Measurements from ENCODE around the gene HNRNPA3. TPM values are rescaled to one million over a fixed set of nuclear protein-coding genes. Genes with fewer than 3 reads are reported as not detected.
"Not testable (repeated sequence)": the region's sequence is repeated elsewhere in the genome, so short reads cannot be mapped to it uniquely, and the experiment has no call there.

The HNRNPA3 gene
- total RNA-seq, 2 experiments from 2014 or later: 309 to 312 TPM

DNA sequence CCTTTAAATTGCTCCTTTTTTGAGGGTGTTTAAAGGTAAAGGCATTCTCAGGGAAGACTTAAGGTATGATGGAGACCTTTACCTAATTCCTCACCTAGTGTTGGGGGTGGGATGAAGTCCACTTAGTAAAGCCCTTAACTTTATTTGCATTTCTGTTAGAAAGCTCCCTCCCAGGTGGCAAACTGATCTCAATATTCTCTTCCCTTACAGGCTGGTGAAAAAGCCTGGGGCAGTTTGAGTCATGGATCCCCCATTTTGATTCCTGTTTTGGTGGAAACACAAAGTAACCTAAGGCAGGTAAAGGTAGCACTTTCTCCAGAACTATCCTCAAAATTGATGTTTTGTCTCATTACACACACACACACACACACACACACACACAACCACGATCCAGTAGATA is 33.8 kb upstream of the HNRNPA3 start:
- no peak for DNase-seq
- no peak overlapping the region for H3K27ac Mint-ChIP-seq
- H3K4me3 Mint-ChIP-seq: no peak overlapping the region
- H3K36me3 Mint-ChIP-seq (ENCODE audit: low read depth): no peaks in the 10 kb centered on the region
- H3K9me3 Mint-ChIP-seq: no peaks in the 10 kb centered on the region
- H3K4me1 Mint-ChIP-seq: no peaks in the 10 kb centered on the region
- peaks cover 19% of the 10 kb centered on the region for H3K27me3 Mint-ChIP-seq
- ChIA-PET POLR2A (no interaction called here), CTCF (no interaction called here)

DNA sequence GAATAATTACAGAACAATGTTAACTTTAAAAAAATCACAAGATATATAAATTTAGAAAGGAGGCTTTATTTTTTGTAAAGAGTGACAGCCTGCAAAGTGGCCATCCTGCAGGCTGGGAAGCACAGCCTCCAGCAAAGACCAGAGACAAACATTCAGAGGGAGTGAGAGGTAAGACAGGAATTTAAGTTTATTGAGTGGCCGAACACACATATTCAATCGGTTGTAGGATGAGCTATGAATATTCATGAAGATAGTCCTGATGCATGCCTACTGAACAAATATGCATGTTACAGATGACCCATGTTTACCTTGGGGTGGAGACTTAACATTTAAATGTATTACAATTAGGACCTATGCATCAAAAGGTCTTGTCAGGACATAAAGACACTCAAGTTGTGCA is 33.4 kb upstream of the HNRNPA3 start:
- H3K9me3 Mint-ChIP-seq: no peaks in the 10 kb centered on the region
- ChIA-PET POLR2A (no interaction called here), CTCF (interaction anchor here (0.6 kb wide), 1 partner anchor 30 kb away, joined by 3 read pairs; no protein-coding TSS in a partner anchor)
- no peaks in the 10 kb centered on the region for H3K4me1 Mint-ChIP-seq
- H3K27me3 Mint-ChIP-seq: peaks cover 20% of the 10 kb centered on the region
- no peak overlapping the region for H3K4me3 Mint-ChIP-seq
- DNase-seq: no peak
- no peak overlapping the region for H3K27ac Mint-ChIP-seq
- no peaks in the 10 kb centered on the region for H3K36me3 Mint-ChIP-seq (ENCODE audit: low read depth)

DNA sequence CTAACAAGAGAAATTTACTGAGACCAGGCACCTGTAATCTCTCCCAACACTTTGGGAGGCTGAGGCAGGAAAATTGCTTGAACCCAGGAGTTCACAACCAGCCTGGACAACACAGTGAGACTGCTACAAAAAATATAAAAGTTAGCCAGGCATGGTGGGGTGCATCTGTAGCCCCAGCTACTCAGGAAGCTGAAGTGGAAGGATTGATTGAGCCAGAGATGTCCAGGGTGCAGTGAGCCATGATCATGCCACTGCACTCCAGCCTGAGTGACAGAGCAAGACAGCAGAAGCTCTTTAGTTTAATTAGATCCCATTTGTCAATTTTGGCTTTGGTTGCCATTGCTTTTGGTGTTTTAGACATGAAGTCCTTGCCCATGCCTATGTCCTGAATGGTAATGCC is 32.9 kb upstream of the HNRNPA3 start:
- H3K4me3 Mint-ChIP-seq; H3K4me1 Mint-ChIP-seq; H3K27ac Mint-ChIP-seq; H3K36me3 Mint-ChIP-seq (ENCODE audit: low read depth); POLR2A ChIA-PET; H3K9me3 Mint-ChIP-seq; DNase-seq: not testable (repeated sequence)
- CTCF ChIA-PET: interaction anchor here (0.6 kb wide), 1 partner anchor 31 kb away, joined by 3 read pairs; no protein-coding TSS in a partner anchor
- peaks cover 22% of the 10 kb centered on the region for H3K27me3 Mint-ChIP-seq

DNA sequence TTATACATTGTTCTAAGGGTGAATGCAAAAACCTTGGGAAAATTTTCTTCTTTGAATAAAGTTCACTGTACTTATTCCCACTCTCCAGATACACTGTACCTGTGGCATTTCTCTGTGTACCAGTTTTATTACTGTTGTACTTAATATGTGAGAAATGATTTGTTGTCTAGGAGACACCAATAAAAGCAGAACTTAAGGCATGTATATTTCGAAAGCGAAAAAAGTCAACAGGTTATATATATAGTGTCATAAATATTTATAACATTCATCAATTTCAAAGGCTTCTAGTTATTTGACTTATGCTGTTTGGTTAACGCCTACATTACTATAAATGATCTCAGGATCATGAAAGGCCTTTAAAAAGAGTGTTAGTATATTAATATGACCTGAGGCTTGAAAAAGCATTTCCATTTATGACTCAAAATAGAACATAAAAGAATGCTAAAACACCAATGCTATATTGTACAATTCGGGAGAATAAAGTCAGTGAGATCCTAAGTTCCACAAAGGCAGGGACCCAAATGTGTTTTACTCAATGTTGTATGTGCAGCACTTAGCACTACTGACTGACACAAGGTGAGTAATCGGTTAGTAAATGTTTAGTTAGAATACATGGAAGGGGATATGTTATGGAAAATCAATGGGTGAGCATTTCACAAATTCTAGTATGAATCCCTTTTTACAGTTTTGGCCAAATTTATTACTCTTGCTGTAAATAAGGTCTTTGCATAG is 32.2 kb upstream of the HNRNPA3 start:
- no peak overlapping the region for H3K4me3 Mint-ChIP-seq
- no peaks in the 10 kb centered on the region for H3K4me1 Mint-ChIP-seq
- H3K27ac Mint-ChIP-seq: no peak overlapping the region
- no peak for DNase-seq
- POLR2A ChIA-PET: no interaction called here
- peaks cover 23% of the 10 kb centered on the region for H3K27me3 Mint-ChIP-seq
- CTCF ChIA-PET: no interaction called here
- no peaks in the 10 kb centered on the region for H3K36me3 Mint-ChIP-seq (ENCODE audit: low read depth)
- H3K9me3 Mint-ChIP-seq: no peaks in the 10 kb centered on the region

DNA sequence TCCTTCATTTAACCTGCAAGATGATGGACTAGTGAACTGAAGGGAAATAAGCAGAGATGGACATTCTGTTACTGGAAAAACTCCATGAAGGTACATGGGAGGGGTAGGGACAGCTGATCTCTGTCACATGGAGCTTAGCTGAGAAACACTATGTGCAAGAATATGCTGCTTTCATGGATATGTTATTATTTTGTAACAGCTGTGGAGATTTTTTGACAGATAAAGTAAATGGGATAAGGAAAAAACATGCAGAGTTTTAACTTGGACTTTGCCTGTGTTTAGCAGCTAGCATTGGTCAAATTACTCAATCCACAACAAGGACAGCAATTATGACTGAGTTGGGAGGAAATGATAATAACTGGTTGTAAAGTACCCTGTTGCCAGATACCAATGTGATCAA is 28.7 kb upstream of the HNRNPA3 start:
- peaks cover 19% of the 10 kb centered on the region for H3K27me3 Mint-ChIP-seq
- DNase-seq: no peak
- no peaks in the 10 kb centered on the region for H3K4me1 Mint-ChIP-seq
- H3K36me3 Mint-ChIP-seq (ENCODE audit: low read depth): no peaks in the 10 kb centered on the region
- CTCF ChIA-PET: interaction anchor here (1.3 to 5.8 kb wide), 2 partner anchors 14 to 19 kb away, joined by 4 to 24 read pairs; no protein-coding TSS in a partner anchor
- H3K9me3 Mint-ChIP-seq: no peaks in the 10 kb centered on the region
- POLR2A ChIA-PET: no interaction called here
- H3K4me3 Mint-ChIP-seq: no peak overlapping the region
- H3K27ac Mint-ChIP-seq: no peak overlapping the region

DNA sequence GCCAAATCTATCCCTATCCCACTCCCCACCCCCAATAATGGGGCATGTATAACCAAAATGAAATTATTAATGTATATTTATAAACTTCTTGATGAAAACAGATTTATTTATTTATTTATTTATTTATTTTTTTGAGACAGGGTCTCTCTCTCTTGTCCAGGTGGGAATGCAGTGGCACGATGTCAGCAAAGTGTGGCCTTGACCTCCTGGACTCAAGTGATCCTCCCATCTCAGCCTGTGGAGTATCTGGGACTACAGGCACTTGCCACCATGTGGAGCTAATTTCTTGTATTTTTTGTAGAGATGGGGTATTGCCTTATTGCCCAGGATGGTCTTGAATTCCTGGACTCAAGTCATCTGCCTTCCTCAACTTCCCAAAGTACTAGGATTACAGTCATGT is 28.0 kb upstream of the HNRNPA3 start:
- ChIA-PET POLR2A (interaction anchor here (0.7 kb wide), 1 partner anchor 175 kb away, joined by 3 read pairs; no protein-coding TSS in a partner anchor), CTCF (interaction anchor here (1.3 to 5.8 kb wide), 4 partner anchors 14 to 108 kb away, joined by 3 to 24 read pairs (median 9); no protein-coding TSS in a partner anchor)
- Mint-ChIP-seq H3K27me3 (peaks cover 19% of the 10 kb centered on the region), H3K4me3 (no peak overlapping the region), H3K36me3 (ENCODE audit: low read depth) (no peaks in the 10 kb centered on the region), H3K4me1 (no peaks in the 10 kb centered on the region), H3K9me3 (no peaks in the 10 kb centered on the region), H3K27ac (no peak overlapping the region)
- DNase-seq: no peak

DNA sequence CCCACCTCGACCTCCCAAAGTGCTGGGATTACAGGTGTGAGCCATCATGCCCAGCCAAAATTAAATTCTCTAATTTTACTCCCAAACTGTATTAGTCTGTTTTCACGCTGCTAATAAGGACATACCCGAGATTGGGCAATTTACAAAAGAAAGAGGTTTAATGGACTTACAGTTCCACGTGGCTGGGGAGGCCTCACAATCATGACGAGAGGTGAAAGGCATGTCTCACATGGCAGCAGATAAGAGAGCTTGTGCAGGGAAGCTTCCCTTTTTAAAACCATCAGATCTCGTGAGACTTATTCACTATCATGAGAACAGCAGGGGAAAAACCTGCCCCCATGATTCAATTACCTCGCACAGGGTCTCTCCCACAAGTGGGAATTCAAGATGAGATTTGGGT is 26.6 kb upstream of the HNRNPA3 start:
- DNase-seq; H3K9me3 Mint-ChIP-seq; H3K4me3 Mint-ChIP-seq; H3K4me1 Mint-ChIP-seq; H3K36me3 Mint-ChIP-seq (ENCODE audit: low read depth); H3K27ac Mint-ChIP-seq; POLR2A ChIA-PET: not testable (repeated sequence)
- CTCF ChIA-PET: interaction anchor here (0.9 to 5.8 kb wide), 4 partner anchors 12 to 106 kb away, joined by 3 to 24 read pairs (median 10); no protein-coding TSS in a partner anchor
- peaks cover 16% of the 10 kb centered on the region for H3K27me3 Mint-ChIP-seq

DNA sequence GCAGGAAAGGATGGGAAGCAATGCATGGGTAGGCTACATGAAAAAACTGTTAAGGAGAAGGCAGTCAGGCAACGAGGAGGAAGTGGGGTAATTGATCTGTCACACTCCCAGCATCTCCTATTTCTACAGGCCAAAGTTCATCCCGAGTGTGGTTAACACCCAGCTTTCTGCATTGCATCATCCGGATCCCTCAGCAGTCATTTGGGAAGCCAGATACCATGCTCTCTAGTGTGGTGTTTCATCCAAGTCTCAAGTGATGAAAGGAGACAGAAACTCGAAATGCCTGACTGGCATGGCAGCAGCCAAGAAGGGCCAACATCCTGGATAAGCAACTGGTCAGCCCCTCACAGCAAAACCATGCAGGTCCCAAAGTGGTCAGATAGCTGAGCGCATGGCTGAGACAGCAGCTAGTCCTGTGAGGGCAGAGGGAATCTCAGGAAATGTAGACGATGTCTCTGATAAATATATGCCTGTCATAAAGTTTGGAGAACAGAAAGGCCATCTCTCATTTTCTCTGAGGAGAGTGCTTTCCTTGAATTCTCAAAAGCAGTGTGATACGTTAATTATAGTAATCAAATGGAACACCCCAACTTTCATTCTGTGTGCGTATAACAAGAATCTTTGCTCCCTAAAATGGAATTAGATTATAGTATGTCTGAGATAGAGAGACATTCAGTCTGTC is 24.8 kb upstream of the HNRNPA3 start:
- no peak for DNase-seq
- POLR2A ChIA-PET: no interaction called here
- Mint-ChIP-seq H3K4me1 (peaks cover 2% of the 10 kb centered on the region), H3K4me3 (no peak overlapping the region), H3K27me3 (peaks cover 11% of the 10 kb centered on the region), H3K36me3 (ENCODE audit: low read depth) (no peaks in the 10 kb centered on the region), H3K9me3 (no peaks in the 10 kb centered on the region), H3K27ac (no peak overlapping the region)
- CTCF ChIA-PET: no interaction called here

DNA sequence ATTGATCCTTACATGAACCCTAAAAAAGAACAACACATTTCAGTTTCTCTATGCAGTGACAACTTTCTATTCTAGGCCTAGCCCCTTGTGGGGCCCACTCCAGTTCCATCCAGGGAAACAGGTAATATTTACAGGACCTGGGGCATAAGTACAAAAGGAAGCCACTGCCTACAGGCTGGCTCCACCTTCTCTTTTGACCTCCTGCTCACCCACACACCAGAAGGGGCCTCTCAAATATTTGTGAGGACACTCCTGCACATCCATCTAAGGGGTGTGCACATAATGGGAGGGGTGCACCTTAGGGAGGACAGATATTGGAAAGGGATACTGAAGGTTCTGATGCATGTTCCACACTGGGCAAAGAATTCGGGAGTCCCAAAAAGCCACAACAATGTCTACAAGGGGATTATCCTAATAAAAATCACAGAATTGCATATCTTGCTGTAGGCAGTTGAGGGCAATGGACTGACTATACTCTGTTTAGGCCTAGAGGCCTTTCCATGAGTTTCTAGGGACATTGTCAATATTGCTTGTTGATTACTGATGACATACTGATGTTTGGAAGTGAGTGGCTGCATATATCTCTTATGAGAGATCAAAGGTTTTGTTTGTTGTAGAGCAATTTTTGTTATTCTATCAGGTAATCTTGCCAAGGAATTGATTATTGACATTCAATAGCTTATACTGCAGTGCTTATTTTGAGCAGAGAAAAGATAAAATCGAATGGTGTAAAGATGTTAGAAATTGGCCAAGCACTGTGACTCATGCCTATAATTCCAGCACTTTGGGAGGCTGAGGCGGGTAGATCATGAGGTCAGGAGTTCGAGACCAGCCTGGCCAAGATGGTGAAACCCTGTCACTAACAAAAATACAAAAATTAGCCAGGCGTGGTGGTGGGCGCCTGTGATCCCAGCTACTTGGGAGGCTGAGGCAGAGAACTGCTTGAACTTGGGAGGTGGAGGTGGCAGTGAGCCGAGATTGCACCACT is 23.8 kb upstream of the HNRNPA3 start:
- Mint-ChIP-seq H3K27me3 (peaks cover 5% of the 10 kb centered on the region), H3K9me3 (no peaks in the 10 kb centered on the region), H3K4me3 (no peak overlapping the region), H3K27ac (no peak overlapping the region), H3K4me1 (peaks cover 7% of the 10 kb centered on the region), H3K36me3 (ENCODE audit: low read depth) (no peaks in the 10 kb centered on the region)
- ChIA-PET CTCF (interaction anchor here (1.1 kb wide), 1 partner anchor 24 kb away, joined by 4 read pairs; no protein-coding TSS in a partner anchor), POLR2A (no interaction called here)
- no peak for DNase-seq

DNA sequence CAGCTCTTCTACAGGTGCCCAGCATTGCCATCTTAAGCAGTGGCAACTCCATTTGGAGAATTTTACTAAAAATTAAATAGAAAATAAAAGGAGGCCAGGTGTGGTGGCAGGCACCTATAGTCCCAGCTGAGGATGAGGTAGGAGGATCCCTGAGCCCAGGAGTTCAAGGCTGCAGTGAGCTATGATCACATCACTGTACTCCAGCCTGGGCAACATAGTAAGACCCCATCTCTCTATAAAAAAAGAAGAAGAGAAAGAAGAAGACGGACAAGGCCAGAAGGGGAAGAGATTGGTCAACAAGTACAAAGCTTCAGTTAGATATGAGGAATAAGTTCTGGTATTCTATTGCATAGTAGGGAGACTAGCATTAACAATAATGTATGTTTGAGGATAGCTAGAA is 21.7 kb upstream of the HNRNPA3 start:
- POLR2A ChIA-PET: interaction anchor here (1.3 kb wide), 1 partner anchor 21 kb away, joined by 4 read pairs; the partner anchor contains the start of gene HNRNPA3
- no peaks in the 10 kb centered on the region for H3K9me3 Mint-ChIP-seq

DNA sequence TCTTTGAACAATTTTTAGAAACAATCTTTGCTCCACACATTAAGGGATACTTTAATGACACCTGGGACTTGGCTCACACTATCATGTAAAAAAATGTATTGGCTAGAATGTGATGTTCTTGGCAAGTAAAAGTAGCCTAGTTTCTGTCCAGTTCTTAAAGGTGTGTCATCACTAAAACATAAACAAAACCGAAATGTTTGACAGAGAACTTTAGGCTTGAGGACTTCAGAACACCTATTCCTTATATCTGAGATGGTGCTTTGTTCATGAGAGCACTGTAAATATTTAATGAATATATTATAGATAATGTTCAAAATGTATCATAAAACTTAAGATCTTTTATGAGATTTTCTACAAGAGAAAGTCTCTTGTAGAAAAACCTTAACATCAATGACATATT is 19.8 kb upstream of the HNRNPA3 start:
- ChIA-PET CTCF (no interaction called here), POLR2A (no interaction called here)
- H3K27me3 Mint-ChIP-seq: no peaks in the 10 kb centered on the region
- no peak overlapping the region for H3K4me3 Mint-ChIP-seq
- no peak for DNase-seq
- no peak overlapping the region for H3K27ac Mint-ChIP-seq
- H3K9me3 Mint-ChIP-seq: no peaks in the 10 kb centered on the region
- H3K4me1 Mint-ChIP-seq: peaks cover 12% of the 10 kb centered on the region
- H3K36me3 Mint-ChIP-seq (ENCODE audit: low read depth): no peaks in the 10 kb centered on the region

More for the DNA sequence above, 21.7 kb upstream of the HNRNPA3 start:
- no peak for DNase-seq
- no peaks in the 10 kb centered on the region for H3K27me3 Mint-ChIP-seq
- H3K4me1 Mint-ChIP-seq: peaks cover 12% of the 10 kb centered on the region
- CTCF ChIA-PET: interaction anchor here (0.9 kb wide), 1 partner anchor 25 kb away, joined by 3 read pairs; no protein-coding TSS in a partner anchor
- H3K4me3 Mint-ChIP-seq: no peak overlapping the region
- H3K27ac Mint-ChIP-seq: no peak overlapping the region
- H3K36me3 Mint-ChIP-seq (ENCODE audit: low read depth): no peaks in the 10 kb centered on the region

DNA sequence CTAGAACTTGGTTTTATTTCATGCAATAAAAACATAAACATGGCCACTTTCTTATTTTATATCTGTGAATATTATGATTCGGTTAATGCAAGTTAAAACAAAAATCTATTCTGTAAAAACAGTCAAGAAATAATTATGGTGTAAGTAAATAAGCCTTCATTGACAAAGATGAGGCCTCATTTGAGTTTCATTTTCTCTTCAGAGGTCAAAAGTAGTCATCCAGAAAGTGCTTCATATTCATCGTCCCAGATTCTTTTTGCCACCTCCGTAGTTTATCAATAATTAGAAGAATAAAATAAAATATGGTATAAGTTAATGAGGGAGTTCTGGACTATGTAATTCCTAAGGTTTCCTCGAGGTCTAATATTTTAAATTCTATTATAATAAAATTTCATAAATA is 19.4 kb upstream of the HNRNPA3 start:
- H3K9me3 Mint-ChIP-seq: no peaks in the 10 kb centered on the region
- POLR2A ChIA-PET: interaction anchor here (1.0 to 1.4 kb wide), 2 partner anchors 19 to 20 kb away, joined by 3 to 12 read pairs; partner anchors contain the start of gene HNRNPA3
- CTCF ChIA-PET: interaction anchor here (2.2 to 6.1 kb wide), 3 partner anchors 19 to 70 kb away, joined by 10 to 54 read pairs (median 11); partner anchors contain the start of gene HNRNPA3

More for the DNA sequence above, 19.4 kb upstream of the HNRNPA3 start:
- Mint-ChIP-seq H3K4me3 (peak overlapping the region; percentile 30), H3K36me3 (ENCODE audit: low read depth) (no peaks in the 10 kb centered on the region), H3K27me3 (no peaks in the 10 kb centered on the region), H3K4me1 (peaks cover 12% of the 10 kb centered on the region), H3K27ac (peak overlapping the region; percentile 23)
- no peak for DNase-seq

Data from activated CD4-positive, alpha-beta memory T cell treated with anti-CD3 and anti-CD28 coated beads, Interleukin-2, amount 10 ng/mL, durations not matched to agents 7 days and 5 days (primary cell).